Cardiac muscle cell (in vitro differentiated cells and primary cell): ENCODE data around the gene THADA. TPM values are rescaled to one million over a fixed set of nuclear protein-coding genes. Genes with fewer than 3 reads are reported as not detected.
"Not testable (repeated sequence)": the region's sequence is repeated elsewhere in the genome, so short reads cannot be mapped to it uniquely, and the experiment has no call there.

Experiments
- DNase-seq, 2 donors: peaks; one replicate each; pipeline versions ENCODE4 v3.0.0 to v3.0.0-alpha.2; 2010 to 2017; ENCODE audit warnings: low read depth in 1 of 2, low spot score in 1 of 2
- H3K27ac ChIP-seq: fragments of 200-600 bp; sonication (generic); 2 replicates; pipeline ENCODE4 v1.5.1; 2016
- H3K27me3 ChIP-seq: fragments of 200-600 bp; sonication (generic); 2 replicates; pipeline ENCODE4 v1.6.0; 2016; ENCODE audit warnings: control low read depth
- H3K36me3 ChIP-seq: fragments of 200-600 bp; sonication (generic); 2 replicates; pipeline ENCODE4 v1.5.1; 2016; ENCODE audit warnings: control low read depth
- H3K4me1 ChIP-seq: fragments of 200-600 bp; sonication (generic); 2 replicates; pipeline ENCODE4 v1.8.1; 2017; ENCODE audit warnings: low read depth, mild to moderate bottlenecking, mixed run types
- H3K4me3 ChIP-seq: fragments of 200-600 bp; sonication (generic); 2 replicates; pipeline ENCODE4 v1.5.1; 2016; ENCODE audit warnings: mild to moderate bottlenecking
- H3K9me3 ChIP-seq: fragments of 200-600 bp; sonication (generic); 2 replicates; pipeline ENCODE4 v1.5.1; 2017; ENCODE audit warnings: low read depth, mild to moderate bottlenecking, control low read depth
- CTCF ChIP-seq: IDR thresholded peaks from 2 replicates; pipeline ENCODE4 v1.5.1; 2012; ENCODE audit warnings: low read depth, mild to moderate bottlenecking, low read length
- polyA plus RNA-seq: library from polyadenylated mRNA; unstranded; fragments of >200 nt; fragmentation: Nextera tagmentation; extraction: Ambion mirVana; gene quantifications from 2 replicates; pipeline ENCODE4 v1.2.1, GENCODE V29; 2016
- total RNA-seq: library from RNA; depleted of rRNA; stranded (reverse); fragments of >200 nt; gene quantifications from 2 replicates; pipeline ENCODE4 v1.2.3, GENCODE V29; 2016

THADA gene
- total and polyA plus RNA-seq, 2 experiments from 2014 or later: 11.9 to 17.3 TPM

GRCh38 chr2:43387092-43388062, 208.5 kb downstream of the THADA start:
- no peak for TF ChIP-seq CTCF
- Histone ChIP-seq H3K36me3 (no peaks in the 10 kb centered on the region), H3K4me1 (no peaks in the 10 kb centered on the region), H3K4me3 (no peak overlapping the region), H3K27me3 (no peaks in the 10 kb centered on the region), H3K27ac (no peak overlapping the region), H3K9me3 (no peaks in the 10 kb centered on the region)
- peak in 1 of 2 donors; percentile 49 for DNase-seq

GRCh38 chr2:43386679-43387078, 209.2 kb downstream of the THADA start:
- not testable (repeated sequence) for DNase-seq, H3K4me1 ChIP-seq, H3K27ac ChIP-seq, H3K4me3 ChIP-seq, H3K27me3 ChIP-seq, H3K9me3 ChIP-seq, H3K36me3 ChIP-seq

- Histone ChIP-seq H3K27me3 (no peaks in the 10 kb centered on the region), H3K4me1 (no peaks in the 10 kb centered on the region), H3K36me3 (no peaks in the 10 kb centered on the region), H3K4me3 (no peak overlapping the region), H3K27ac (no peak overlapping the region), H3K9me3 (no peaks in the 10 kb centered on the region)
- no peak for DNase-seq
- TF ChIP-seq CTCF: no peak
These were observed 211.7 kb downstream of the THADA start for GRCh38 chr2:43384143-43384542.

GRCh38 chr2:43383533-43383932, 212.3 kb downstream of the THADA start:
- H3K27me3 ChIP-seq: no peaks in the 10 kb centered on the region
- H3K27ac ChIP-seq: no peak overlapping the region
- H3K4me1 ChIP-seq: no peaks in the 10 kb centered on the region
- H3K36me3 ChIP-seq: no peaks in the 10 kb centered on the region
- no peak for DNase-seq
- no peak overlapping the region for H3K4me3 ChIP-seq
- TF ChIP-seq CTCF: no peak
- H3K9me3 ChIP-seq: no peaks in the 10 kb centered on the region

GRCh38 chr2:43379494-43379893, 216.3 kb downstream of the THADA start:
- Histone ChIP-seq H3K4me3 (no peak overlapping the region), H3K27me3 (no peaks in the 10 kb centered on the region), H3K9me3 (no peaks in the 10 kb centered on the region), H3K36me3 (no peaks in the 10 kb centered on the region), H3K4me1 (peaks cover 36% of the 10 kb centered on the region), H3K27ac (no peak overlapping the region)
- no peak for DNase-seq
- TF ChIP-seq CTCF: no peak

GRCh38 chr2:43377327-43377726, 218.5 kb downstream of the THADA start:
- no peak for TF ChIP-seq CTCF

More at GRCh38 chr2:43377327-43377726, 218.5 kb downstream of the THADA start:
- Histone ChIP-seq H3K4me1 (peaks cover 40% of the 10 kb centered on the region), H3K36me3 (no peaks in the 10 kb centered on the region), H3K4me3 (no peak overlapping the region), H3K9me3 (no peaks in the 10 kb centered on the region), H3K27me3 (no peaks in the 10 kb centered on the region), H3K27ac (peak overlapping the region; percentile 86)
- no peak for DNase-seq
